Central memory CD4-positive, alpha-beta T cell (primary cell): Measurements from ENCODE around the gene APPBP2.
"Not testable (repeated sequence)": the region's sequence is repeated elsewhere in the genome, so short reads cannot be mapped to it uniquely, and the experiment has no call there.

Experiments
- DNase-seq: peaks from one replicate; pipeline ENCODE4 v3.0.0; 2022

The APPBP2 gene

DNA sequence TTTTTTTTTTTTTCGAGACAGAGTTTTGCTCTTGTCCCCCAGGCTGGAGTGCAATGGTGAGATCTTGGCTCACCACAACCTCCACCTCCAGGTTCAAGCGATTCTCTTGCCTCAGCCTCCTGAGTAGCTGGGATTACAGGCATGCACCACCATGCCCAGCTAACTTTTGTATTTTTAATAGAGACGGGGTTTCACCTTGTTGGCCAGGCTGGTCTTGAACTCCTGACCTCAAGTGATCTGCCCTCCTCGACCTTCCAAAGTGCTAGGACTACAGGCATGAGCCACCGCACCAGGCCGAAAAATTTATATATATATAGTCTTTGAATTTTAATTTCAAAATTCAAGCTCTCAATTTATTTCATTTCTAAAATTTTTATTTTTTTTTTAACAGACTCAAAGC is 97.6 kb downstream of the APPBP2 start:
- DNase-seq = not testable (repeated sequence)

DNA sequence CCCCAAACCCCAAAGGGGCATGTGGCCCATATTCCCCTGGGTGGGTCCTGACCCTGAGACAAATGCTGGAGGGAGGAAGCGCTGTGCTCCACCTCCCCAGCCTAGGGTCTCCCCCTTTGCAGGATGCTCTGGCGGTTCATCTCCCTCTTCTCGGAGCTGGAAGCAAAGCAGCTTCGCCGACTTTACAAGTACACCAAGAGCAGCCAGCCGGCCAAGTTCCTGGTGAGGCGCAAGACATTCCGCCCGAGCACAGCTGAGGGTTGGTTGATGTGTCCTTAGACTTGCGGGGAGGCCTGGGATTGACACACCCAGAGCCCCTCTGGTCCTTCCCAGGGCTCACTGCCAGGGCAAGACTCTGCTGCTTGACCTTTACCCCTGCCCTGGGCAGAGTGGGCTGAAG is 99.4 kb downstream of the APPBP2 start:
- no peak for DNase-seq

DNA sequence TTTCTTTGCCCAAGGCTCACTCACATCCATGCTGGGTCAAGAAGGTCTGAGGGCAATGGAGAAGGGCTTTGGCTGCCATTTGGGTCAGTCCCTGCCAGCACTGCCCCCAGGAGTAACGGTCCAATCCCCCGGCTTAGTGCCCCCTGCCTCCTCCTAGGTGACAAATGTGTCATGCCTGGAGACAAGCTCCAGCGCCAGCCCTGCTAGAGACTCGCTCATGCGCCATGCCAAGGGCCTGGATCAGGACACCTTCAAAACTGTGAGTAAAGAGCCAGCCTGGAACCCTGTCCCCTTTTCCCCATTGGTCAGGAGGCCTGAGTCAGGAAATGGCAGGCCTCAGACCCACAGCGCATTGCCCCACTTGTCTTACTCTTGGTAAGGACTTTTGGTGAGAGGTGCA is 100.4 kb downstream of the APPBP2 start:
- no peak for DNase-seq

DNA sequence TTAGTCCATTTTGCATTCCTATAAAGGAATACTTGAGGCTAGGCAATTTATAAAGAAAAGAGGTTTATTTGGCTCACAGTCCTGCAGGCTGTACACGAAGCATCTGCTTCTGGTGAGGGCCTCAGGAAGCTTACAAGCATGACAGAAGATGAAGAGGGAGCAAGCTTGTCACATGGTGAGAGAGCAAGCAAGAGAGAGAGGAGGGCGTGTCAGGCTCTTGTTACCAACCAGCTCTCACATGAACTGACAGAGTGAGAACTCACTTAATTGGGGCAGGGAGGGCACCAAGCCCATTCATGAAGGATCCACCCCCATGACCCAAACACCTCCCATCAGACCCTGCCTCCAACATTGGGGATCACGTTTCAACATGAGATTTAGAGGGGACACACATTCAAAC is 102.2 kb downstream of the APPBP2 start:
- DNase-seq = no peak

DNA sequence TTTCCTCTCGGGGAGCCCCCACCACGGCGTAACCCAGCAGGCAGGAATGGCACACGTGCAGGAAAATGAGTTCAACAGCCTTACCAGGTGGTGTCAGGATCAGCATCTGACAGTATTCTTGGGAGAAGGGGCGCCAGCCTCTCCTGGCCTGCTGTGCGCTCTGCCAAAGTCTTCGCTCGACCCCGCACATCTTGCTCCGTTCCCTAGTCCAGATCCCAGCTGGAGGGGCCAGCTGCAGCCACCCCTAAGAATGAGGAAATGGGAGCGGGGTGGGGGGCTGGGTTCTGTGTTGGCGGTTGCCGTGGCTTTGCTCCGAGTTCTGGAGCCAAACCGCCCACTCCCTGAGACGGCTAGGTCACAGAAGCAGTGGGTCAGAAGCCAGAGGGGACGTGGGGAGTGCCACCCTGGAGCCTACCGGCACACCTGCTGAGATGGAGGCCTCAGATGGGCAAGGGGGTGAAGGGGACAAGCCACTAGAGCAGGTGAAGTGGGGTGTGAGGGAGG is 103.8 kb downstream of the APPBP2 start, which contains the start of gene CHCT1:
CHCT1 (plus strand) TSS at position 328 of the 504 bp plus-strand sequence; CDS start at position 432, 104 bp downstream.
- no peak for DNase-seq

DNA sequence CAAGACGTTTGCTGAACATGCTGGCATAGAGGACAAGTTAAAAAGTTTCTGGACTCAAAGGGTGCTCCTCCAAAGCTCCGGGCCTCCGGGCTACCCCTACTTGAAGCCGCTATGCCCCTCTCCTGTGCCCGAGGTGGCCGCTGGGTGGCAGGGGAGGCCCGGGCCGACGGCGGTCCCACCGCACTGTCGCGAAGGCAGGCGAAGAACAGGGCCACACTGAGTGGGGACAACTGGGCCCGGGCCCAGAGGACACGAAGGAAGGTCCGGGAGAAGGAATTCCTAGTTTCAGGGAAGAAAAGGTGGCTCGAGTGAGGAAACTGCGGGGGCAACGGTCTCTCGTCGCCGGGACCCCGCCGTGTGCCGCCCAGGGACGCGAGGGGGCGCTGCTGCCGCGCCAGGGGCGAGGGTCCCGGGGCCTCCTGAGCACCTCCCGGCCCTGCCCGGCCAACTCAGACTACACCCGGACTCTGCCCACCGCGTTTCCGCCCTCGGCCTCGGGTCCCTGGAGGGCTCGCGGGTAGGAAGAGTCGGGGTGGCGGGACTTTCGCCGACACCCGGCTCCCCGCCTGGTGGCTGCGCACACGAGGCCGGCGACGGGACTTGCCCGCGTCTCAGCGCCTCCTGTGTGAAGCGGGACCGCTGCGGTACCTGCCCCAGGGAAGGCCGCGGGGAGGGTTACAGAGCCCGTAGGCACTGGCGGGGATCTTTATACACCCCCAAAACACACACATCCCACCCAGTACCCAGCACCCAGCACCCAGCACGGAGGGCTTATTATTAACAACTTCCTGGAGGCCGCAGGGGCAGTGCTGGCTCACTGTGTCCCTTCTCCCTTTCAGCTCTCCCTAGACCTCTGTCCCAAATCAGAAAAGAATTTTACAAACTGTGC is 104.5 kb downstream of the APPBP2 start:
- peak; percentile 59 for DNase-seq

DNA sequence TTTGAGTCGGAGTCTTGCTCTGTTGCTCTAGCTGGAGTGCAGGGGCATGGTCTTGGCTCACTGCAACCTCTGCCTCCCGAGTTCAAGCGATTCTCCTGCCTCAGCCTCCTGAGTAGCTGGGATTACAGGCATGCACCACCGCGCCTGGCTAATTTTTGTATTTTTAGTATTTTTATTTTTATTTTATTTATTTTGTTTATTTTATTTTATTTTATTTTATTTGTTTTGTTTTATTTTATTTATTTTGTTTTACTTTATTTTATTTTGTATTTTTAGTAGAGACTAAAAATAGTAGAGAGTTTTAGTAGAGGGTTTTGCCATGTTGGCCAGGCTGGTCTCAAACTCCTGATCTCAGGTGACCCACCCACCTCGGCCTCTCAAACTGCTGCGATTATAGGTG is 106.2 kb downstream of the APPBP2 start:
- DNase-seq = not testable (repeated sequence)

DNA sequence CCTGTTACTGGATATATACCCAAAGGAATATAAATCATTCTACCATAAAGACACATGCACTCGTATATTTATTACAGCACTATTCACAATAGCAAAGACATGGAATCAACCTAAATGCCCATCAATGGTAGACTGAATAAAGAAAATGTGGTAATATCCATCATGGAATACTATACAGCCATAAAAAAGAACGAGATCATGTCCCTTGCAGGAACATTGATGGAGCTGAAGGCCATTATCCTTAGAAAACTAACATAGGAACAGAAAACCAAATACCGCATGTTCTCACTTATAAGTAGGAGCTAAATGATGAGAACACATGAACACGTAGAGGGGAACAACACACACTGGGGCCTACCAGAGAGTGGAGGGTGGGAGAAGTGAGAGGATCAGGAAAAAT is 107.0 kb downstream of the APPBP2 start:
- not testable (repeated sequence) for DNase-seq

DNA sequence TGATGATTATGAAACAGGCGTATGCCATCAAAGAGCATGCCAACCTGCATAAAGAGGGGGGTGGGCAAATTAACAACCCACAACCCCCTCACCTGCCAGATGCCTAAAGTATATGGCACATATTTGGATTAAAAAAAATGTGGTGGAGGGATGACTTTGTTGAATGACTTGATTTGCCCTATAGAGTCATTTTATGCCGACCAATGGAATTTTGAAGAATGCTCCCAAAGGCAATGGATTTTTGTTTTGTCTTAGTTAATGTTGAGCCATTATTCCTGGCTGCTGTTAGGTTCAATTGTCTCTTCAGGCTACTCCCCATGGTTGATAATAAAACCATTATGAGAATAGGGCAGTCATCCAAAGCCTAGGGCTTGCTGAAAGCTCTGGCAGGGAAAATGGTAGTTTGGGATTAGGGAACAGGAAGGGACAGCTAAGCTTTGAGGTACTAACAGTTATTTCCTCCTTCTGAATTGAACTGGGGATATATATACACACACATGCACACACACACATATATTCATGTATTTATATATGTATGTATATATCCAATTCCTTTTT is 109.6 kb downstream of the APPBP2 start:
- DNase-seq = no peak

DNA sequence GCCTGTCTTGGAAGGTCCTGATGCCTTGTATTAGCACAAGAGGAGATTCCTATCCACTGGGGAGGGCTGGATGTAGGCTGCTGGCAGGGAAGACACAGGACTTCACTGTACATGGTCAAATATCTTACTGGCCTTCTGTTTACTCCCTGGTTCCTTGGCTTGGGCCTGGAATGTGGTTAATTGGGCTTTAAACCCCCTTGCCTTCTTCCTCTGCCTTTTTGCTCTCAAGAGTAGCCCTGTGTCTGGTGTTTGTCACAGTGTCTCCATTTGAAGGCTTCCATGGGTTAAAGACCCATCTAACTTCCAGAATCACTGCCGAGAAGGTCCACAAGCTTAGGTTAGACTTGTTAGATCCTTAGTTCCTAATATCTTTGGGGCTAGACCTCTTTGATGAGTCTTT is 110.9 kb downstream of the APPBP2 start:
- DNase-seq = no peak

DNA sequence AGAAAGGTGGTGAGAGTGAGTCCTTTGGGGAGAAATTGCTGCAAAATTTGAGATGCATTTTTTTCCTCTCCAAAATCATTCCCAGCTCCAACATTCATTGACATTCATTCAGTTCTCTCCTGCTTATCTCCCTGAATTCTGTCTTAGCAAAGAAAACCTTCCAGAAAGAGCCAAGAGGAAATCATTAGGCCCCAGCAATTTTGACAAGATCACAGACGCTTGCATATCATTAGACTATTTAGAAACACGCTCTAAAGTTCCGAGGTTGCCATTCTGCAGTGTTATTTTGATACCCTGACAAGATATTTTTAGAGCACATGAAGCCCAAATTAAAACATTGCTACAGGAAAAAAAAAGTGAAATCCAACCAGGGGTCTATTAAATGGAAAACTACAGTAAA is 113.3 kb downstream of the APPBP2 start:
- DNase-seq = no peak

DNA sequence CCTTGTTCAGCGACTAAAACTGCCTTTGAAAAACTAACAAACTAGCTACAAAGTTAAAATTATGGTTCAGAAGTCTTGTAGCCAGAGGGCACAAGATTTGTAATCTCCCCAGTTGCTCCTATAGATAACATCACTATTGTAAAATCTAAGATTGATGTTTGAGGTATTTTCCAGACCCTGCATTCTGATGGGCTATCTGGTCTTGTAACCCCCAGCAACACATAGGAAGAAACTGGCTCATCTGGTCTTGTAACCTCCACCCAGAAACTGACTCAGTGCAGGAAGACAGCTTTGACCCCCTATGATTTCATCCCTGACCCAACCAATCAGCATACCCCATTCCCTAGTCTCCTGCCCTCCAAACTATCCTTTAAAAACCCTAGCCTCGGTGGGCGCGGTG is 116.0 kb downstream of the APPBP2 start:
- DNase-seq = no peak

DNA sequence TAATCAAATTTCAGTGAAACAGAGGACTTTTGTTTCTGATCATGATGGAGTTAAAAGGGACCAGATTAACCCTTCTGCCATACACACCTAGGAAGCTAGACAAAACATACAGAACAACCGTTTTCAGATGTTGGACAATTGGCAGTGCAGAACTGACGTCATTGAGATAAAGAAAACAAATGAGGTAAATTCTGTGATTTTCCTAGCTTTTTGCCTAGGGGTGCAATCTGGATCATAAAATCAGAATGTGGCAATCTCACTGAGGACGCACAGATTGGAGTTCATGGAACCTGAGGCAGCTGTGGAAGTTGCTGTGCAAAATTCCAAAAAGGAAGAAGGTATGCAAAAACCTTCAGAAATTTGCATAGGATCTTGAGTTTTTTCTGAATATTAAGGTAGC is 119.2 kb downstream of the APPBP2 start:
- DNase-seq = no peak

DNA sequence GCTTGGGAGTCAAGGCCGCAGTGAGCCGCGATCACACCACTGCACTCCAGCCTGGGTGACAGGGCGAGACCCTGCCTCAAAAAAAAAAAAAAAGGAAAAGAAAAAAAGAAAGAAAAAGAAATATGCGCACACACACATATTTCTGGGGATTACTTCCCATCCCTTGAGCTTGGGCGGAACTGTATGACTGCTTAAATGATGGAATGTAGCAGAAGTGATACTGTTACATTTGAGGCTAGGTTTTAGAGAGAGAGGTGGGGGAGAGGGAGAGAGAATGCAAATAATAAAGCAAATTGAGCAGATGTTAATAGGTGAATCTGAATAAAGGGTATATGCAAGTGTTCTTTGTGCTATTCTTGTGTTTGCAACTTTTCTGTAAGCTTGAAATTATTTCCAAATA is 122.1 kb downstream of the APPBP2 start:
- DNase-seq = no peak

DNA sequence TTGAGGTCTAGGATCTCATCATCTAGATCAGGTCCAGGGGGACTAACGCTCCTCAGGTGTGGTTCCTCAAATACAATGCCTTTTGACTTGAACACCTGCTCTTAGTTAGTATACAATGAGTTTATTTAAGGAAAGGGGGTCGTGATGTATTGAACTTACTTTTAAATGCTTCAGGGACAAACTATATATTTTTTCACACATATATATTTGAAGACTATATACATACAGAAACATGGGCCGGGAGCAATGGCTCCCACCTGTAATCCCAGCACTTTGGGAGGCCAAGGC is 122.6 kb downstream of the APPBP2 start:
- DNase-seq = no peak

DNA sequence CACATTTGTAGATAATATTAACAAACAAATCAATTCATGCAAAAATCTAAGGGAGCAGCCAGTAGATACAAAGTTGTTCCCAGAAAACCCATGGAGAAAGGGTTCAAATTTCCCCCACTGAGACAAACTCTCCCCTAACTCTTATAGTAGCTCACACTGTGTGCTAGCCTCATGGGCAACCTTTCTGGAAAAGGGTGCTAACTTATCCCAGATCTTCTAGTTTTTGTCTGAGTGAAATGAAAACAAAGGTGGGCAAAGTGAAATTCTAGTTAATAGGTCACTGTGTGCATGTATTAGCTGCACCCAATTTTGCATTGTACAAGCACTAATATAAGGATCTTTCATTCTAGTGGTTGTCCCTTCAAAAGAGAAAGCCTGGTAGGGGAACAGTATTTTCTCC is 124.2 kb downstream of the APPBP2 start:
- DNase-seq = no peak

DNA sequence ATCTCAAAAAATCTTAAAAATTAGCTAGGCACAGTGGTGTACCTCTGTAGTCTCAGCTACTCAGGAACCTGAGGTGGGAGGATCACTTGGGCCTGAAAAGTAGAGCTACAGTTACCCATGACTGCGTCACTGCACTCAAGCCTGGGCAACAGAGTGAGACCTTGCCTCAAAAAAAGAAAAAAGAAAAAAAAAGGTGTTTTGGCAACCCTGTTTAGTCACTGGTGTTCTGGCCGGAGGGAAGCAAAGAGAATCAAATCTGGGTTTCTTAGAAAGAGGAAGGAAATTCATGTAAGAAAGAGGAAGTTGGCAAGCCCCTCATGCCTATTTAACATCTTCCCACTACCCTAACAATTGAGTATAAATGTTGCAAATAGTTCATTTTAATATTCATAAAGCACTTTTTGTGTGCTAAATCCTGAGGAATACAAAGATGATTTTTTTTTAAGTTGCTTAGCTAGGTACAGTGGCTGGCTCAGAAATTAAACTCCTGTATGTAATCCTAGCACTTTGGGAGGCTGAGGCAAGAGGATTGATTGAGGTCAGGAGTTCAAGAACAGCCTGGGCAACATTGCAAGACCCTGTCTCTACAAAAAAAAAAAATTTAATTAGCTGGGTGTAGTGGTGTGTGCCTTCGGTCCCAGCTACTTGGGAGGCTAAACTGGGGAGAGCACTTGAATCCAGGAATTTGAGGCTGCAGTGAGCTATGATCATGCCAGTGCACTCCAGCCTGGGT is 127.6 kb downstream of the APPBP2 start:
- no peak for DNase-seq

DNA sequence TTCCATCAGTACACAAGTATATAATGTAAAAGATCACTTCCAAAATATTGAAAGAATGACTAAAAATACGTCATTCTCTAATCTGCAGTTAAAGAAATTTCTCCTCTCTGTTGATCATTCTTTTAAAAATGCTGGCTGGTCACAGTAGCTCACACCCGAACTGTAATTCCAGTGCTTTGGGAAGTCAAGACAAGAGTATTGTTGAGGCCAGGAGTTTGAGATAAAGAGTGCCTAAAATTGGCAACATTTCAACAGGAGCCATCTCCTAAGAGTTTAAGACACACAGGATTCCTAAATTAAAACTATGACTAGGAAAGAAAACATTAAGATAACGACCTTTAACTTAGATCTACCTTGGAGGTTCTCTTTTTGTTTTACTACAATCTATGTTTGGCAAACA is 129.6 kb downstream of the APPBP2 start:
- no peak for DNase-seq

DNA sequence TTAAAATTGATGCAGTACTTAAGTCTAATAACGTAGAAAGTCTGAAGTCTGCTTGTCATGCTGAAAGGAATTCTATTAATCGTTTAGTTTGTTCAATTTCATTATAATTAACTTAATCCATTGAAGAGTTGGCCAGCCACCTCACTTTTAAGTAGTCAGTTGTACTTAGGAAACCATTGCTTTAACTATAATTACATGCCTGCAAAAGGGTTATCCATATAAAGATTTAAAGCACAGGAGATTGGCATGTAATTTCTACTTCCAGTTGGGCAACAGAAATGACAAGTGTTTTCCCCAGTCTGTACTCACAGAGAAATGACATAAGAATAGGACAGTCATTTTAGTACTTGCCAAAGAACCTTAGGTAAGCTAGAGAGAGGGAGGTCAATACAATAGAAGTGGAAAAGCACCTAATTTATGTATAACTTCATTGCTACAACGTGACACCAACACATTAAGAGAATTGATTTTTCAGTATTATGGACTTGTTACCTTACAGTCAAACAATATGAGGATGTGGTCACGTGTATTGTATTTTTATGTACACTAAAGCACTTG is 130.5 kb downstream of the APPBP2 start:
- DNase-seq = no peak

DNA sequence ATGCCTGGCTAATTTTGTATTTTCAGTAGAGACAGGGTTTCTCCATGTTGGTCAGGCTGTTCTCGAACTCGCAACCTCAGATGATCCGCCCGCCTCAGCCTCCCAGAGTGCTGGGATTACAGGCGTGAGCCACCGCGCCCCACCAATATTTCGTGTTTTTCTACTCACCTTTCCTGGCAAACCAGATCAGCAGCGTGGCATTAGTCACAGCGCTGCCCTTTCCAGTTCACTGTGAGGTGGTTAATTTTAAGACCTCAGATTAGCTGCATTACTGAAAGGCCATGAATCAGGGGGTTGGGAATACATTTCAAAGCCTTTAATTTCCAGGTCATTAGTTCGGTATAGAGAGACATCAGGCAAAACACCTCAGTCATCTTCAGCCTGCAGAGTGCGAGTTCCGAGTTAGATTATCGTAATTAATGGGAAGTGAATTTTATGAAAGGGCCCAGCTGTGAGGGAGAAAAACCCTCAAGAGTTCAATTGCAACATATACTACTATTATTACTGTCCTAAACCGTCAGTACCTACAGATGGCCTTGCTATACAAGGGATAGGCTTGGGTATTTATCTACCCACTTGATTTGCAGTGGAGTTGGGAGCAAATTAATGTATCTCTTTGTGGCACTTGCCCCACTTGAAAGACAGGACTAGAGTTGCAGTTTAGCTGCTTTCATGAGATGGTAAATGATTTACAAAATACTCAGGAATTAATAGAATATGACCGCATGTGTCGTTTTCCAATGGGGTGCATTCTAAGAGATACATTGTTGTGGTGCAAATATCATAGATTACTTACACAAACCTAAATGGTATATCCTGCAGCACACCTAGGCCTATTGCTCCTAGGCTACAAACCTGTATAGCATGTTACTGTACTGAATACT is 132.0 kb downstream of the APPBP2 start:
- no peak for DNase-seq
